ENCODE measurements around the gene ZNF423.

The ZNF423 gene

GRCh38 chr16:49754495-49755312, 101.2 kb downstream of the ZNF423 start:
- TF ChIP-seq CTCF (conservative IDR thresholded peaks at IDR 0.05) = no peak
- H3K27ac ChIP-seq = no peak overlapping the region

- TF ChIP-seq CTCF (conservative IDR thresholded peaks at IDR 0.05) = no peak
Measured at GRCh38 chr16:49750341-49751000, 105.4 kb downstream of the ZNF423 start.

DNA sequence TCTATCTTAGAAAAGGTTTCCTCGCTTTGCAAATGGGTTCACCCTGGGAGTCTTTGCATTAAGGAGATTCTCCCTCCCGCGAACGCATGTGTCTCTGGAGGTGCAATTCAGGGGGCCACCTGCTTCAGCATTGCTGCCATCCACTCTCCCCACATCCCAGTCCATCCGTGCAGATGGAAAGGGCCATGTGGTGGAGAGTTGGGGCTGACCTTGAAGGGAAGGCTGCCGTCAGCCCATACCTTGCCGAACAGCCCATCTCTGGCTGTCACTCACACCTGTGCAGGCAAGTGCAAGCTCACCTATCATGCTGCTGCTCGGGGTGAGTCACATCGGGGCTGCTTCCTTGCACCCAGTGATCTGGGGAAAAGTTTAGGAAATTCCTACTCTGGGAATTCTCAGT, 106.1 kb downstream of the ZNF423 start:
- TF ChIP-seq CTCF (conservative IDR thresholded peaks at IDR 0.05) = no peak
- no peak overlapping the region for H3K27ac ChIP-seq

More at GRCh38 chr16:49750341-49751000, 105.4 kb downstream of the ZNF423 start:
- no peak overlapping the region for H3K27ac ChIP-seq

GRCh38 chr16:49748322-49748721, 107.6 kb downstream of the ZNF423 start:
- H3K27ac ChIP-seq = no peak overlapping the region
- TF ChIP-seq CTCF (conservative IDR thresholded peaks at IDR 0.05) = no peak

DNA sequence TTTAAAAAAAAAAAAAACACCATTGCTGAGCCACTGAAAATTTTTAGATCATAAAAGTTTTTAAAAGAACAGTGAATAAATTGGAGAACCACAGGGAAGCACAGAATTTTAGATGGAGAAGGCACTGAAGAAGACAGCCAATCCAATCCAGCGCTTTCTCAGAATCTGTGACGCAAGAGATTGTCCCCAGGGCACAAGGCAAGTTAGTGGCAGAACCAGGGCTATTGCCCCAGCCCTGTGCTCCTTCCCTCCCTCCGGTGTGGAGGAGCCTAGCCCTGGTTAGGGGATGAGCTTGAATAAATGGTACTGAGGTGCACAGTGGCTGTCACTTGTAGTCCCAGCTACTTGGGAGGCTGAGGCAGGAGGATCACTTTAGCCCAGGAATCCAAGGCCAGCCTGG, 108.3 kb downstream of the ZNF423 start:
- TF ChIP-seq CTCF (conservative IDR thresholded peaks at IDR 0.05) = no peak
- no peak overlapping the region for H3K27ac ChIP-seq

DNA sequence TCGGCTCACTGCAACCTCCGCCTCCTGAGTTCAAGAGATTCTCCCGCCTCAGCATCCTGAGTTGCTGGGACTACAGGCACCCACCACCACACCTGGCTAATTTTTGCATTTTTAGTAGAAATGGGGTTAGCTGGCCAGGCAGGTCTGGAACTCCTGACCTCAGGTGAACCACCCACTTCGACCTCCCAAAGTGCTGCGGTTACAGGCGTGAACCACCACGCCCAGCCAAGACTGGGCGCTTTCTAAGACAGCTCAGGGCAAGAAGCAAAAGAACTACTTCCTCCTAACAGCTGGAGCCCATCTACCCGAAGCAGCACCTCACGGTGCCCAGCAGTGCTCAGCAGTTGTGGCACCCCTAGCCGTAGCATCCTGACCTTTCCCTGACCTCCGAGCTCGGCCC, 109.4 kb downstream of the ZNF423 start:
- no peak overlapping the region for H3K27ac ChIP-seq
- no peak for TF ChIP-seq CTCF (conservative IDR thresholded peaks at IDR 0.05)

DNA sequence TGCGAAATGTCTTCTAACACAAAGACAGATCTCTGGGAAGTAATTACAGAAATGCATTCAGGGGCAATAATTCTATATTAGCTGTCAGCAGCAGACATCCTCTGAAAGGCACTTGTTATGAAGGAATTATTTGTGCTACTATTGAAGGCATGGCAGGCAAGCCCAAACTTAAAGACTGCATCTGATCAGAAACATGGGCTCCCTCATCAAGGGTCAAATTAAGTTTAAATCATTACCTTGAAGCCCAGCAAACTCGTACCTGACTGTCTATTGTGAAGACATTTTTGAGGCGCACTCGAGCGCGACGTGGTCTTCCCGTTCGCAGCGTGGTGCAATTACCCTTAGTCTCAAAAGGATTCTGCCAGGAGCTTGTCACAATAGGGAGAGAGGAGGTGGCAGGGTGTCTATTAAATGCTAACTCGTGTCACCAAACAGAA, 110.6 kb downstream of the ZNF423 start:
- TF ChIP-seq CTCF (conservative IDR thresholded peaks at IDR 0.05) = no peak
- H3K27ac ChIP-seq = no peak overlapping the region

All from VCaP (cell line).